IMR-90 (cell line): Measurements from ENCODE around the gene INPP5E. TPM values are rescaled to one million over a fixed set of nuclear protein-coding genes. Genes with fewer than 3 reads are reported as not detected.

Experiments used
- ATAC-seq: fragments of 200-7000 bp; cut with Tn5 transposase; 2 replicates; pipeline ENCODE4 v1.9.1; 2020; ENCODE audit warnings: low read depth, mild to moderate bottlenecking, moderate library complexity
- BruUV-seq: library from RNA; stranded (reverse); fragments of 400-500 nt; replicated peaks from 2 replicates; lab custom pipeline; 2021; lab: Mats Ljungman, UMichigan
- CTCF ChIA-PET: fragments of 300-600 bp; formaldehyde crosslinking; extraction: SDS; loops from one replicate; lab custom pipeline; 2021; ENCODE audit warnings: antibody characterized with exemption; lab: Yijun Ruan, JAX
- POLR2A ChIA-PET: fragments of 300-600 bp; sonication (Branson Sonifier 250); formaldehyde crosslinking; loops from one replicate; lab custom pipeline; 2022; ENCODE audit warnings: antibody characterized with exemption; ENCODE audit not compliant: unreplicated experiment; lab: Charles Lee
- DNase-seq: peaks from one replicate; pipeline ENCODE4 v3.0.0; 2013
- H2AFZ ChIP-seq: replicated peaks from 2 replicates; pipeline ENCODE3; 2013; ENCODE audit warnings: low read length, mild to moderate bottlenecking; ENCODE audit not compliant: poor library complexity
- H2AK5ac ChIP-seq: 2 replicates; pipeline ENCODE4 v1.6.1; 2013; ENCODE audit warnings: low read depth, low read length, inconsistent platforms
- H2AK9ac ChIP-seq: replicated peaks from 2 replicates; pipeline ENCODE3; 2013; ENCODE audit warnings: mild to moderate bottlenecking, low read depth, low read length, moderate library complexity; ENCODE audit not compliant: poor library complexity
- H2BK120ac ChIP-seq: 2 replicates; pipeline ENCODE4 v1.6.1; 2013; ENCODE audit warnings: low read depth, low read length, inconsistent platforms
- H2BK15ac ChIP-seq: 3 replicates; pipeline ENCODE4 v1.6.1; 2013; ENCODE audit warnings: low read depth, low read length, inconsistent platforms
- H2BK20ac ChIP-seq: 2 replicates; pipeline ENCODE4 v1.6.1; 2013; ENCODE audit warnings: low read depth, mild to moderate bottlenecking, inconsistent platforms, low read length, moderate library complexity
- H2BK5ac ChIP-seq: 2 replicates; pipeline ENCODE4 v1.6.1; 2013; ENCODE audit warnings: mild to moderate bottlenecking, low read depth, low read length, inconsistent platforms; ENCODE audit not compliant: poor library complexity, severe bottlenecking
- H3K14ac ChIP-seq: replicated peaks from 2 replicates; pipeline ENCODE4 v1.6.1; 2013; ENCODE audit warnings: low read depth, low read length, inconsistent platforms
- H3K18ac ChIP-seq: 2 replicates; pipeline ENCODE4 v1.6.1; 2013; ENCODE audit warnings: low read depth, low read length, control low read depth
- H3K23ac ChIP-seq: 2 replicates; pipeline ENCODE4 v1.6.1; 2013; ENCODE audit warnings: low read depth, low read length, inconsistent platforms
- H3K27ac ChIP-seq: 2 replicates; pipeline ENCODE4 v1.5.1; 2013; ENCODE audit warnings: mild to moderate bottlenecking, control low read depth, low read length; ENCODE audit not compliant: insufficient read depth
- H3K27me3 ChIP-seq: 2 replicates; pipeline ENCODE4 v1.6.1; 2013; ENCODE audit warnings: low read length; ENCODE audit not compliant: control insufficient read depth, insufficient read depth
- H3K36me3 ChIP-seq: 2 replicates; pipeline ENCODE4 v1.6.1; 2013; ENCODE audit warnings: low read length, mixed read lengths; ENCODE audit not compliant: control insufficient read depth, insufficient read depth
- H3K4ac ChIP-seq: 2 replicates; pipeline ENCODE4 v1.6.1; 2013; ENCODE audit warnings: low read depth, low read length, inconsistent platforms
- H3K4me1 ChIP-seq: 2 replicates; pipeline ENCODE4 v1.6.1; 2013; ENCODE audit warnings: low read length, mixed read lengths; ENCODE audit not compliant: control insufficient read depth, insufficient read depth
- H3K4me2 ChIP-seq: 2 replicates; pipeline ENCODE4 v1.6.1; 2013; ENCODE audit warnings: low read depth, mild to moderate bottlenecking, control low read depth, low read length, moderate library complexity
- H3K4me3 ChIP-seq: 2 replicates; pipeline ENCODE4 v1.5.1; 2013; ENCODE audit warnings: low read depth, mild to moderate bottlenecking, control low read depth, low read length, moderate library complexity; ENCODE audit not compliant: insufficient read depth
- H3K56ac ChIP-seq: 2 replicates; pipeline ENCODE4 v1.6.1; 2013; ENCODE audit warnings: low read length, inconsistent platforms; ENCODE audit not compliant: insufficient read depth; ENCODE audit errors: extremely low read depth
- H3K79me1 ChIP-seq, 2 experiments: 2 replicates each; pipeline ENCODE4 v1.6.1; 2013; ENCODE audit warnings: low read length in 2 of 2, inconsistent platforms in 1 of 2, low read depth in 1 of 2
- H3K9ac ChIP-seq: 2 replicates; pipeline ENCODE4 v1.6.1; 2013; ENCODE audit warnings: low read depth, low read length, control low read depth
- H3K9me1 ChIP-seq: 2 replicates; pipeline ENCODE4 v1.6.1; 2013; ENCODE audit warnings: low read length, inconsistent platforms; ENCODE audit not compliant: insufficient read depth
- H3K9me3 ChIP-seq: 2 replicates; pipeline ENCODE4 v1.6.1; 2013; ENCODE audit warnings: low read length; ENCODE audit not compliant: control insufficient read depth, insufficient read depth
- H4K20me1 ChIP-seq: 2 replicates; pipeline ENCODE4 v1.6.1; 2013; ENCODE audit warnings: low read length, inconsistent platforms; ENCODE audit not compliant: insufficient read depth
- H4K5ac ChIP-seq: 2 replicates; pipeline ENCODE4 v1.6.1; 2013; ENCODE audit warnings: mild to moderate bottlenecking, low read depth, low read length, control low read depth
- H4K8ac ChIP-seq, 2 experiments: 2 replicates each; pipeline ENCODE4 v1.6.1; 2013; ENCODE audit warnings: low read depth in 2 of 2, low read length in 2 of 2, control low read depth in 1 of 2, inconsistent platforms in 1 of 2
- H4K91ac ChIP-seq: 2 replicates; pipeline ENCODE4 v1.6.1; 2013; ENCODE audit warnings: low read depth, low read length, inconsistent platforms; ENCODE audit not compliant: insufficient read depth
- CEBPB ChIP-seq: IDR thresholded peaks from 2 replicates; pipeline ENCODE4 v1.6.1; 2012; ENCODE audit warnings: low read depth, low read length, improper control_type of control experiment
- CHD1 ChIP-seq: IDR thresholded peaks from 2 replicates; pipeline ENCODE4 v1.6.1; 2012; ENCODE audit warnings: low read depth, low read length, improper control_type of control experiment
- FOS ChIP-seq: fragments of 150-350 bp; IDR thresholded peaks from 2 replicates; pipeline ENCODE4 v1.6.1; 2016; ENCODE audit warnings: low read depth, low read length
- MAFK ChIP-seq: IDR thresholded peaks from 2 replicates; pipeline ENCODE4 v1.6.1; 2012; ENCODE audit warnings: low read depth, low read length, improper control_type of control experiment
- MXI1 ChIP-seq: IDR thresholded peaks from 2 replicates; pipeline ENCODE4 v1.6.1; 2012; ENCODE audit warnings: low read depth, mild to moderate bottlenecking, low read length, moderate library complexity, borderline replicate concordance
- NFE2L2 ChIP-seq: fragments of 150-350 bp; IDR thresholded peaks from 2 replicates; pipeline ENCODE4 v1.6.1; 2016; ENCODE audit warnings: low read depth, mild to moderate bottlenecking, low read length
- POLR2A ChIP-seq: IDR thresholded peaks from 2 replicates; pipeline ENCODE4 v1.6.1; 2012; ENCODE audit warnings: mild to moderate bottlenecking, low read depth, low read length
- RAD21 ChIP-seq: IDR thresholded peaks from 2 replicates; pipeline ENCODE4 v1.6.1; 2012; ENCODE audit warnings: low read length, improper control_type of control experiment
- RCOR1 ChIP-seq: IDR thresholded peaks from 2 replicates; pipeline ENCODE4 v1.6.1; 2012; ENCODE audit warnings: mild to moderate bottlenecking, low read length, improper control_type of control experiment; ENCODE audit not compliant: insufficient replicate concordance
- RFX5 ChIP-seq: IDR thresholded peaks from 2 replicates; pipeline ENCODE4 v1.8.0; 2012; ENCODE audit warnings: low read depth, mild to moderate bottlenecking, low read length, moderate library complexity
- SMC3 ChIP-seq: fragments of 150-350 bp; IDR thresholded peaks from 2 replicates; pipeline ENCODE4 v1.6.1; 2016; ENCODE audit warnings: low read depth, mild to moderate bottlenecking, antibody characterized with exemption, low read length, moderate library complexity
- WGBS, 2 experiments: methylation state at CpG; one replicate each; pipeline versions ENCODE4 v1.1.5 to v1.1.7; 2013; ENCODE audit warnings: missing lambda C conversion rate in 2 of 2; ENCODE audit not compliant: insufficient read length in 1 of 2; ENCODE audit errors: extremely low coverage in 2 of 2; 5-methylcytosine and 5-hydroxymethylcytosine counted together
- dilution Hi-C: fragments of 300-500 bp; cut with HindIII; formaldehyde crosslinking; loops from one replicate; pipeline ENCODE4 v1.14.3; 2018; ENCODE audit warnings: low sequenced_read_pairs; ENCODE audit not compliant: unreplicated experiment
- in situ Hi-C: fragments of 300-500 bp; cut with MboI; formaldehyde crosslinking; loops from 3 replicates; pipeline ENCODE4 v1.14.3; 2019; ENCODE audit warnings: low sequenced_read_pairs, inconsistent platforms, mixed read lengths
- intact Hi-C: fragments of 100-400 bp; cut with micrococcal nuclease; formaldehyde crosslinking; loops from 2 replicates; pipeline ENCODE4 v1.10.0; 2022
- polyA plus RNA-seq, 3 experiments: library from polyadenylated mRNA; depleted of rRNA; stranded (reverse); fragments of >200 nt; gene quantifications; 2 replicates each; pipeline ENCODE4 v1.2.3, GENCODE V29; 2012; ENCODE audit warnings: low replicate concordance in 1 of 3
- total RNA-seq: library from RNA; depleted of rRNA; stranded (reverse); fragments of >200 nt; gene quantifications from 2 replicates; pipeline ENCODE4 v1.2.3, GENCODE V29; 2012
- TF ChIP-seq, protein P1 (sequence below): fragments of 150-350 bp; IDR thresholded peaks from 2 replicates; pipeline ENCODE4 v1.6.1; 2016; ENCODE audit warnings: low read depth, mild to moderate bottlenecking, low read length, moderate library complexity, borderline replicate concordance
- TF ChIP-seq, protein P2 (sequence below): fragments of 150-350 bp; IDR thresholded peaks from 2 replicates; pipeline ENCODE4 v1.6.1; 2017; ENCODE audit warnings: mild to moderate bottlenecking, antibody characterized with exemption, low read length, low read depth

INPP5E gene
- total and polyA plus RNA-seq, 2 of the 4 experiments (the other 2 are of a cell fraction): 1.6 to 9.4 TPM

DNA sequence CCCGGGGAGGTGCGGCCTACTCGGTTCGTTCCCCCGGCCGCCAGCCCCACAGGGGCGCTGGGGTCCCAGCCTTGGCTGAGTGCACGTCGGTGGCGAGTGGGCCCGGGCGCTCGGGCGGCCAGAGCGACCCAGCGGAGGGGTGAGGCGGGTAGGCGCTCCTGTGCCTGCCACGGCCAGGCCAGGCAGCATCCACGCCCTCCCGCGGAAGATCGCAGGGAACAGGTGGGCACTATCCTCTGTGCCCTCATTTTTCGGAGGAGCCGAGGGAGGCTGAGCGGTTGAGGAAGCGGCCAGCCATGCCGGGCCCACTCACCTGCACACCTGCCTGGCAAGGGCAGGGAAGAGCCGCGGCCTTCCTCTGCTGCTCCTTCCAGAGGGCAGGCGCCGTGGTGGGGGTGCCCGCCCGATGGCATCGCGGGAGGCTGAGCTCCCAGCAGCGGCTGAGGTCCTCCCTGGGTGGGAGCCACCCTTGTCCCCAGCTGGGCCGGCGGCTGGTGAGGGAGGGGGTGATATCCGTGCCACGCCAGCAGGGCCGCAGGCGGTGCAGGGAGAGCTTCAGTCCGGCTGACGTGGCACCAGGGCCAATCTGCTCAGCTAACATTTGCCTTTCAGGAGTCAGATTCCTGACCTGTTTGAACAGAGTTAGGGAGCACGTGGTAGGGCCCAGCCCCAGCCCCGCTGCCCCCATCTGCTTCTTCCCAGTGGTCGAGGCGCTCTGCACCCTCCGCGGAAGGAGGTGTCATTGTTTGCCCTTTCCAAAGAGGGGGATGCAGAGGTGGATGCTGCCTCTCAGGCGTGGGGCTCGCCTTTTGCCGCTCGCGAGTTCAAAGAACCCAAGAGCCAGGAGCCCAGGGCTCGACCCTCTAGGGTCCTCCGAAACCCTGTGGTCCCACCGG is 44.8 kb upstream of the INPP5E start:
- Histone ChIP-seq H2BK5ac (peak overlapping the region; percentile 18), H3K27ac (peak overlapping the region; percentile 20; the same call in 1 of the 2 replicates), H2BK20ac (no peak overlapping the region), H3K79me1 (peaks cover 0 to 12% of the 10 kb centered on the region in 2 experiments; a peak in 2 of 4 replicates), H3K4me1 (peaks cover 8% of the 10 kb centered on the region; the same call in 1 of the 2 replicates), H3K4ac (0 out of 2 replicates have a peak overlapping the region, but pooled peaks have one; percentile 19), H2AFZ (peak overlapping the region; percentile 99), H3K27me3 (no peaks in the 10 kb centered on the region; the same call in 1 of the 2 replicates), H3K36me3 (peaks cover 5% of the 10 kb centered on the region; the same call in 1 of the 2 replicates), H4K20me1 (peaks cover 43% of the 10 kb centered on the region), H4K5ac (no peak overlapping the region), H4K8ac (peak overlapping the region in 1 of 2 experiments; percentile 47; a peak in 1 of 4 replicates), H3K23ac (no peak overlapping the region), H3K9me1 (no peaks in the 10 kb centered on the region; the same call in 1 of the 2 replicates), H3K18ac (no peak overlapping the region), H3K9me3 (no peaks in the 10 kb centered on the region), H3K14ac (no peak overlapping the region), H3K4me3 (peak overlapping the region; percentile 68), H2BK120ac (no peak overlapping the region), H2BK15ac (no peak overlapping the region), H2AK9ac (peak overlapping the region; percentile 99), H3K56ac (no peak overlapping the region), H3K9ac (peak overlapping the region; percentile 8; the same call in 1 of the 2 replicates), H3K4me2 (peak overlapping the region; percentile 37), H2AK5ac (no peak overlapping the region; the same call in 1 of the 2 replicates), H4K91ac (no peak overlapping the region)
- in situ Hi-C loops (no loop called here), intact Hi-C loops (loop anchor here (1.0 to 2.0 kb wide), 2 partner anchors 62 to 147 kb away; partner anchors contain the start of gene NOTCH1), dilution Hi-C loops (no loop called here)
- 28% methylated on average over 41 of the region's 59 CpGs; no CpG with 5 or more reads in 1 of the 2 experiments for WGBS, 2 experiments
- DNase-seq (no peak), ATAC-seq (no peak)
- ChIA-PET POLR2A (interaction anchor here (0.5 kb wide), 1 partner anchor 73 kb away, joined by 3 read pairs; no protein-coding TSS in a partner anchor), CTCF (interaction anchor here (0.7 to 3.1 kb wide), 5 partner anchors 119 to 159 kb away, joined by 3 to 16 read pairs (median 3); no protein-coding TSS in a partner anchor)
- no TSS peak for BruUV-seq
- TF ChIP-seq, protein P1, sequence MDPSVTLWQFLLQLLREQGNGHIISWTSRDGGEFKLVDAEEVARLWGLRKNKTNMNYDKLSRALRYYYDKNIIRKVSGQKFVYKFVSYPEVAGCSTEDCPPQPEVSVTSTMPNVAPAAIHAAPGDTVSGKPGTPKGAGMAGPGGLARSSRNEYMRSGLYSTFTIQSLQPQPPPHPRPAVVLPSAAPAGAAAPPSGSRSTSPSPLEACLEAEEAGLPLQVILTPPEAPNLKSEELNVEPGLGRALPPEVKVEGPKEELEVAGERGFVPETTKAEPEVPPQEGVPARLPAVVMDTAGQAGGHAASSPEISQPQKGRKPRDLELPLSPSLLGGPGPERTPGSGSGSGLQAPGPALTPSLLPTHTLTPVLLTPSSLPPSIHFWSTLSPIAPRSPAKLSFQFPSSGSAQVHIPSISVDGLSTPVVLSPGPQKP: no peak
- TF ChIP-seq FOS (no peak), NFE2L2 (no peak), MAFK (no peak), MXI1 (no peak), CHD1 (no peak), CEBPB (no peak), RCOR1 (no peak), RFX5 (no peak), SMC3 (no peak), RAD21 (no peak), POLR2A (no peak)
- TF ChIP-seq, protein P2, sequence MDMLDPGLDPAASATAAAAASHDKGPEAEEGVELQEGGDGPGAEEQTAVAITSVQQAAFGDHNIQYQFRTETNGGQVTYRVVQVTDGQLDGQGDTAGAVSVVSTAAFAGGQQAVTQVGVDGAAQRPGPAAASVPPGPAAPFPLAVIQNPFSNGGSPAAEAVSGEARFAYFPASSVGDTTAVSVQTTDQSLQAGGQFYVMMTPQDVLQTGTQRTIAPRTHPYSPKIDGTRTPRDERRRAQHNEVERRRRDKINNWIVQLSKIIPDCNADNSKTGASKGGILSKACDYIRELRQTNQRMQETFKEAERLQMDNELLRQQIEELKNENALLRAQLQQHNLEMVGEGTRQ: no peak
